K562 (cell line): ENCODE measurements around the gene BTBD2. TPM values are rescaled to one million over a fixed set of nuclear protein-coding genes. Genes with fewer than 3 reads are reported as not detected.
A peak's percentile ranks its signal among the peaks of the same experiment; 100 is the strongest.

Source experiments
- ATAC-seq: fragments of 200-7000 bp; cut with Tn5 transposase; 3 replicates; pipeline ENCODE4 v1.9.1; 2020; ENCODE audit warnings: moderate library complexity
- BruUV-seq: library from RNA; stranded (reverse); fragments of 400-500 nt; replicated peaks from 2 replicates; lab custom pipeline; 2021; lab: Mats Ljungman, UMichigan
- CTCF ChIA-PET: fragments of 300-600 bp; formaldehyde crosslinking; extraction: SDS; loops from one replicate; lab custom pipeline; 2021; ENCODE audit warnings: low intra/inter-chr PET ratio; lab: Yijun Ruan, JAX
- POLR2A ChIA-PET: fragments of 300-600, 350-650 bp; sonication (Branson Sonifier 250); formaldehyde crosslinking; extraction: SDS; loops from one replicate; lab custom pipeline; 2021; ENCODE audit warnings: antibody characterized with exemption, inconsistent platforms; lab: Yijun Ruan, JAX
- DNase-seq, 4 experiments: peaks; one replicate each; pipeline versions ENCODE4 v3.0.0 to v3.0.0-alpha.2; 2011 to 2018; ENCODE audit warnings: low spot score in 3 of 4, mixed read lengths in 3 of 4; ENCODE audit errors: extremely low read depth in 1 of 4
- FAIRE-seq: peaks from 2 replicates; lab custom pipeline; 2011; peaks lifted over from hg19 to GRCh38; lab: Jason Lieb, UNC
- H2AFZ ChIP-seq: 2 replicates; pipeline ENCODE4 v1.6.0; 2011; ENCODE audit warnings: low read depth, low read length, control low read depth, inconsistent platforms
- H3K27ac ChIP-seq: fragments of 200-600 bp; 3 replicates; pipeline ENCODE4 v1.8.0; 2011; ENCODE audit warnings: low read depth, mild to moderate bottlenecking, control low read depth, inconsistent platforms, low read length, moderate library complexity, mixed read lengths; ENCODE audit errors: extremely low read depth
- H3K27me3 ChIP-seq, 2 experiments: fragments of 300-600 bp in 1 of 2; 2 replicates in 1 of 2; 3 replicates in 1 of 2; pipeline versions ENCODE4 v1.6.0 to v1.8.0; 2011; ENCODE audit warnings: inconsistent platforms in 2 of 2, low read length in 2 of 2, mild to moderate bottlenecking in 1 of 2, mixed read lengths in 1 of 2, moderate library complexity in 1 of 2; ENCODE audit not compliant: control insufficient read depth in 2 of 2, insufficient read depth in 2 of 2
- H3K36me3 ChIP-seq: fragments of 300-600 bp; 3 replicates; pipeline ENCODE4 v1.8.0; 2011; ENCODE audit warnings: mild to moderate bottlenecking, low read length, inconsistent platforms; ENCODE audit not compliant: control insufficient read depth, insufficient read depth
- H3K4me1 ChIP-seq, 2 experiments: fragments of 200-600 bp in 1 of 2; replicated peaks in 1 of 2; 2 replicates in 1 of 2; 3 replicates in 1 of 2; pipeline versions ENCODE4 v1.5.1 to v1.8.0; 2011; ENCODE audit warnings: inconsistent platforms in 2 of 2, low read length in 2 of 2, mild to moderate bottlenecking in 1 of 2, mixed read lengths in 1 of 2, moderate library complexity in 1 of 2; ENCODE audit not compliant: control insufficient read depth in 2 of 2, insufficient read depth in 2 of 2
- H3K4me2 ChIP-seq: 2 replicates; pipeline ENCODE4 v1.6.1; 2011; ENCODE audit warnings: low read length, control low read depth, inconsistent platforms, mixed read lengths; ENCODE audit not compliant: insufficient read depth
- H3K4me3 ChIP-seq: fragments of 200-600 bp; sonication (generic), shearing (Covaris generic); 2 replicates; pipeline ENCODE4 v1.5.1; 2016; ENCODE audit warnings: control low read depth, inconsistent platforms
- H3K79me2 ChIP-seq: fragments of 200-600 bp; 3 replicates; pipeline ENCODE4 v1.8.0; 2011; ENCODE audit warnings: low read length, inconsistent platforms; ENCODE audit not compliant: control insufficient read depth, insufficient read depth
- H3K9ac ChIP-seq, 2 experiments: 2 replicates each; pipeline versions ENCODE4 v1.6.0 to v1.6.1; 2011; ENCODE audit warnings: low read depth in 2 of 2, low read length in 2 of 2, control low read depth in 1 of 2, inconsistent platforms in 1 of 2, mild to moderate bottlenecking in 1 of 2, mixed read lengths in 1 of 2; ENCODE audit not compliant: insufficient read depth in 1 of 2
- H3K9me1 ChIP-seq: one replicate; pipeline ENCODE4 v1.6.0; 2011; ENCODE audit warnings: inconsistent platforms, mild to moderate bottlenecking, low read length, moderate library complexity; ENCODE audit not compliant: control insufficient read depth, insufficient read depth
- H3K9me3 ChIP-seq: replicated peaks from 2 replicates; pipeline ENCODE4 v1.5.1; 2011; ENCODE audit warnings: low read depth, low read length, inconsistent platforms; ENCODE audit not compliant: control insufficient read depth, insufficient read depth
- H4K20me1 ChIP-seq: replicated peaks from 2 replicates; pipeline ENCODE4 v1.6.1; 2011; ENCODE audit warnings: low read length, inconsistent platforms, mixed read lengths; ENCODE audit not compliant: control insufficient read depth, insufficient read depth
- EP400 ChIP-seq: fragments of 450-650 bp; IDR thresholded peaks from 2 replicates; pipeline ENCODE4 v1.6.1; 2017; ENCODE audit warnings: antibody characterized with exemption, mild to moderate bottlenecking, moderate library complexity
- MGA ChIP-seq: fragments of 450-650 bp; IDR thresholded peaks from 2 replicates; pipeline ENCODE4 v1.6.1; 2016; ENCODE audit warnings: mild to moderate bottlenecking, moderate library complexity
- POLR2G ChIP-seq: fragments of 200-400 bp; formaldehyde crosslinking; IDR thresholded peaks from 2 replicates; pipeline ENCODE4 v1.6.1; 2017; ENCODE audit warnings: low read depth, mild to moderate bottlenecking, antibody characterized with exemption, low read length, moderate library complexity
- RBFOX2 ChIP-seq: fragments of 200-400 bp; formaldehyde crosslinking; IDR thresholded peaks from 2 replicates; pipeline ENCODE4 v1.6.1; 2017; ENCODE audit warnings: low read depth, mild to moderate bottlenecking, low read length, moderate library complexity
- RBM22 ChIP-seq: fragments of 200-400 bp; formaldehyde crosslinking; IDR thresholded peaks from 2 replicates; pipeline ENCODE4 v1.6.1; 2018; ENCODE audit warnings: low read length, low read depth; ENCODE audit not compliant: poor library complexity, severe bottlenecking
- SPI1 ChIP-seq: IDR thresholded peaks from 2 replicates; pipeline ENCODE4 v1.6.1; 2011; ENCODE audit warnings: low read depth, low read length, control low read depth, borderline replicate concordance
- USF1 ChIP-seq: sonication (generic); formaldehyde crosslinking; IDR thresholded peaks from 2 replicates; pipeline ENCODE4 v1.9.0; 2022; ENCODE audit warnings: mild to moderate bottlenecking, missing genetic modification reagents
- WGBS: fragments of 100-300 bp; shearing (Covaris generic); methylation state at CpG from one replicate; pipeline ENCODE4 v1.1.6; 2016; ENCODE audit warnings: low coverage, mixed read lengths; ENCODE audit not compliant: insufficient coverage; ENCODE audit errors: missing lambda C conversion rate; 5-methylcytosine and 5-hydroxymethylcytosine counted together
- in situ Hi-C: fragments of 300-500 bp; cut with MboI; formaldehyde crosslinking; loops from 4 replicates; pipeline ENCODE4 v1.15.0; 2018; ENCODE audit warnings: inconsistent platforms, mixed read lengths
- intact Hi-C: fragments of 100-400 bp; cut with micrococcal nuclease; formaldehyde crosslinking; loops from 2 replicates; pipeline ENCODE4 v1.14.2; 2022
- polyA plus RNA-seq, 8 experiments: library from polyadenylated mRNA; depleted of rRNA in 4 of 8; stranded (reverse) in 5 of 8; unstranded in 3 of 8; fragments of >200 nt; fragmentation: Nextera tagmentation in 2 of 8; fragmentation: Illumina TruSeq in 1 of 8; extraction: Ambion mirVana in 2 of 8; extraction: Trizol in 1 of 8; gene quantifications; 2 replicates each; pipeline versions ENCODE4 v1.2.1 to v1.2.3, GENCODE V29; 2011 to 2014; ENCODE audit warnings: inconsistent platforms in 1 of 8, missing spikeins in 1 of 8
- total RNA-seq, 7 experiments: library from RNA; depleted of rRNA in 6 of 7; stranded (reverse); fragments of >200 nt in 6 of 7; fragmentation: Illumina TruSeq in 2 of 7; extraction: Trizol in 2 of 7; gene quantifications; 2 replicates each; pipeline versions ENCODE4 v1.2.1 to v1.2.3, GENCODE V29; 2011 to 2021; ENCODE audit warnings: low replicate concordance in 1 of 7

Gene BTBD2
- total and polyA plus RNA-seq, 9 of the 15 experiments (the other 6 are each of a cell fraction or from before 2014, with no cell fraction given) = 0.10 to 15.6 (median 6.9) TPM

DNA sequence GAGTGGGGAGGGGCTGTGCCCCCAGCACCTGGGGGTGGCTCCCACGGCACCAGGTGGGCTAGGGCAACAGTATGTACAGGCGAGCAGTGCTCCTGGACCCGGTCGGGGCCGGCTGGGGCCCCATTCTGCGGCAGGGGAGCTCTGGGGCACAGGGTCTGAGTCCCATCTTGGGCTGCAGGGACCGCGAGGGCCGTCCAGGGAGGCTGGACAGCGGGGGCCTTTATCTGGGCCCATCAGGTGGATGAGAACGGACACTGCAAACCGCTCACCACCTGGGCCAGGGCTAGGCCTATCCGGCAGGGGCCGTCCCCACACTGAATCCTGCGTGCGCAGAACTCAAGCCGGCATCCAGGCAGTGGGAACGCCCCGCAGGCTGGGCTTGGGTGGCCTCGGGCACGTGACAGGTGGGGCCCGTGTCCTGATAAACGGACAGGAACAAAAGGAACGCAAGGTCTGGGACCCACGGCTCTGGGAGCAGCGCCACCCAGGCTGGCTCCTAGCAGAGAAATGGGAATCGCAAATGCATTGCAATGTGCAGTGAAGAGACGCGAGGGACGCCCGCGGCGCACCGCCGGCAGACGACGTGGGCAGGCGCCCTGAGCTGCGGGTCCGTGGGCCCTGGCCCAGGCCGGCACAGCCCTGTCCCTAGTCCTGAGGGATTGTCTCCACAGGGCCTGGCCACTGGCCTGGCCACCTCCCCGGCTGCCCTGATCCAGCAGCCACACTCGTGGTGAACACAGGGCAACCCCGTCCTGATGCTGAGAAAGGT lies 29.7 kb downstream of the BTBD2 start:
- Histone ChIP-seq H3K9ac (no peak overlapping the region; a peak in 1 of 4 replicates), H2AFZ (no peak overlapping the region), H3K9me1 (no peaks in the 10 kb centered on the region), H3K4me2 (no peak overlapping the region), H3K9me3 (no peaks in the 10 kb centered on the region), H4K20me1 (no peaks in the 10 kb centered on the region; the same call in 1 of the 2 replicates), H3K36me3 (peaks cover 52% of the 10 kb centered on the region; the same call in 1 of the 3 replicates), H3K4me3 (no peak overlapping the region), H3K27me3 (no peaks in the 10 kb centered on the region), H3K27ac (no peak overlapping the region), H3K4me1 (peaks cover 0 to 45% of the 10 kb centered on the region in 2 experiments; a peak in 2 of 5 replicates), H3K79me2 (no peaks in the 10 kb centered on the region)
- WGBS = 90% methylated on average over 29 of the region's 44 CpGs
- ATAC-seq (peak; percentile 36), FAIRE-seq (no peak), DNase-seq (no peak)
- intact Hi-C loops (no loop called here), in situ Hi-C loops (no loop called here)
- ChIA-PET POLR2A (no interaction called here), CTCF (no interaction called here)
- no TSS peak for BruUV-seq
- TF ChIP-seq POLR2G (peak; percentile 50), MGA (no peak), SPI1 (no peak), EP400 (no peak), RBM22 (peak; percentile 60), USF1 (CRISPR knock-in tag) (peak; percentile 54), RBFOX2 (peak; percentile 27)
